ENCODE results near the gene PYY. TPM values are rescaled to one million over a fixed set of nuclear protein-coding genes. Genes with fewer than 3 reads are reported as not detected.
A peak's percentile ranks its signal among the peaks of the same experiment; 100 is the strongest.
"Not testable (repeated sequence)": the region's sequence is repeated elsewhere in the genome, so short reads cannot be mapped to it uniquely, and the experiment has no call there.

PYY gene
- total RNA-seq, 1 experiment from 2014 or later = not detected

DNA sequence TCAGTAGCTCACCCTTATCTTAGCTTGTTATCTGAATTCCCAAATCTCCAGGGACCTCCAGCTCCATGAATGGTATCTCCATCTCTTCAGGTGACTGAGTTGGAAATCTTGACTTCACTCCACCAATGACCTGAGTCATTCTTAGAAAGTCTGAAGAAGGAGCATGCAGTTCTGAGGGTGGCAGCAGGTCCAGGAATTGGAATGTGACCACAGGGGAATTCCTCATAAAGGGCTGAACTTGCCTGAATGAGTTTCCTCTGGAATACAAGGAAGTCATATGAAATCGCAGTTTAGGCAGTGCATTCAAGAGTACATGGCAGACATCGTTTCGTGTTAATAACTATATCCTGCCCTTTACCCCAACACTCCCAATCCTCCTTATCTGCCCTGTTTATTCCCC lies 12.5 kb upstream of the PYY start:
- no peaks in the 10 kb centered on the region for H3K36me3 Mint-ChIP-seq (ENCODE audit: insufficient read depth, unreplicated experiment)
- intact Hi-C loops (cut with micrococcal nuclease; ENCODE audit: unreplicated experiment) = no loop called here
- TF ChIP-seq, protein P1, sequence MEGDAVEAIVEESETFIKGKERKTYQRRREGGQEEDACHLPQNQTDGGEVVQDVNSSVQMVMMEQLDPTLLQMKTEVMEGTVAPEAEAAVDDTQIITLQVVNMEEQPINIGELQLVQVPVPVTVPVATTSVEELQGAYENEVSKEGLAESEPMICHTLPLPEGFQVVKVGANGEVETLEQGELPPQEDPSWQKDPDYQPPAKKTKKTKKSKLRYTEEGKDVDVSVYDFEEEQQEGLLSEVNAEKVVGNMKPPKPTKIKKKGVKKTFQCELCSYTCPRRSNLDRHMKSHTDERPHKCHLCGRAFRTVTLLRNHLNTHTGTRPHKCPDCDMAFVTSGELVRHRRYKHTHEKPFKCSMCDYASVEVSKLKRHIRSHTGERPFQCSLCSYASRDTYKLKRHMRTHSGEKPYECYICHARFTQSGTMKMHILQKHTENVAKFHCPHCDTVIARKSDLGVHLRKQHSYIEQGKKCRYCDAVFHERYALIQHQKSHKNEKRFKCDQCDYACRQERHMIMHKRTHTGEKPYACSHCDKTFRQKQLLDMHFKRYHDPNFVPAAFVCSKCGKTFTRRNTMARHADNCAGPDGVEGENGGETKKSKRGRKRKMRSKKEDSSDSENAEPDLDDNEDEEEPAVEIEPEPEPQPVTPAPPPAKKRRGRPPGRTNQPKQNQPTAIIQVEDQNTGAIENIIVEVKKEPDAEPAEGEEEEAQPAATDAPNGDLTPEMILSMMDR (IDR thresholded peaks at IDR 0.05; ENCODE audit: unreplicated experiment) = no peak
- no peaks in the 10 kb centered on the region for H3K9me3 Mint-ChIP-seq (ENCODE audit: low read depth, unreplicated experiment)
- peaks cover 66% of the 10 kb centered on the region for H3K27me3 Mint-ChIP-seq (ENCODE audit: unreplicated experiment)
- no peak overlapping the region for H3K27ac Mint-ChIP-seq (ENCODE audit: unreplicated experiment)
- no peaks in the 10 kb centered on the region for H3K4me1 Mint-ChIP-seq (ENCODE audit: low read depth, unreplicated experiment)
- DNase-seq = peak; percentile 23
- BruUV-seq (replicated peaks) = no TSS peak
- CTCF ChIA-PET = interaction anchor here (1.1 kb wide), 1 partner anchor 13 kb away, joined by 8 read pairs; no protein-coding TSS in a partner anchor
- no peak overlapping the region for H3K4me3 Mint-ChIP-seq (ENCODE audit: low read depth, unreplicated experiment)

- TF ChIP-seq, protein P1 (IDR thresholded peaks at IDR 0.05; ENCODE audit: unreplicated experiment) = no peak
- BruUV-seq (replicated peaks) = no TSS peak
- DNase-seq = no peak
- H3K9me3 Mint-ChIP-seq (ENCODE audit: low read depth, unreplicated experiment) = no peaks in the 10 kb centered on the region
- H3K4me3 Mint-ChIP-seq (ENCODE audit: low read depth, unreplicated experiment) = no peak overlapping the region
- H3K36me3 Mint-ChIP-seq (ENCODE audit: insufficient read depth, unreplicated experiment) = no peaks in the 10 kb centered on the region
- CTCF ChIA-PET = interaction anchor here (0.5 to 1.8 kb wide), 3 partner anchors 18 to 828 kb away, joined by 3 to 9 read pairs (median 4); no protein-coding TSS in a partner anchor
- no peaks in the 10 kb centered on the region for H3K4me1 Mint-ChIP-seq (ENCODE audit: low read depth, unreplicated experiment)
- peaks cover 44% of the 10 kb centered on the region for H3K27me3 Mint-ChIP-seq (ENCODE audit: unreplicated experiment)
- H3K27ac Mint-ChIP-seq (ENCODE audit: unreplicated experiment) = no peak overlapping the region
- intact Hi-C loops (cut with micrococcal nuclease; ENCODE audit: unreplicated experiment) = no loop called here
Measured at GRCh38 chr17:43962479-43962878, 8.7 kb upstream of the PYY start.

- no peak overlapping the region for H3K4me3 Mint-ChIP-seq (ENCODE audit: low read depth, unreplicated experiment)
- no peaks in the 10 kb centered on the region for H3K9me3 Mint-ChIP-seq (ENCODE audit: low read depth, unreplicated experiment)
- DNase-seq = no peak
- TF ChIP-seq, protein P1 (IDR thresholded peaks at IDR 0.05; ENCODE audit: unreplicated experiment) = no peak
- no peak overlapping the region for H3K27ac Mint-ChIP-seq (ENCODE audit: unreplicated experiment)
- intact Hi-C loops (cut with micrococcal nuclease; ENCODE audit: unreplicated experiment) = no loop called here
- H3K36me3 Mint-ChIP-seq (ENCODE audit: insufficient read depth, unreplicated experiment) = no peaks in the 10 kb centered on the region
- CTCF ChIA-PET = interaction anchor here (0.5 to 1.8 kb wide), 3 partner anchors 18 to 828 kb away, joined by 4 to 9 read pairs (median 4); no protein-coding TSS in a partner anchor
- H3K27me3 Mint-ChIP-seq (ENCODE audit: unreplicated experiment) = peaks cover 39% of the 10 kb centered on the region
- BruUV-seq (replicated peaks) = no TSS peak
- no peaks in the 10 kb centered on the region for H3K4me1 Mint-ChIP-seq (ENCODE audit: low read depth, unreplicated experiment)
Measured at GRCh38 chr17:43961954-43962353, 8.2 kb upstream of the PYY start.

GRCh38 chr17:43961292-43961691 lies 7.6 kb upstream of the PYY start:
- intact Hi-C loops (cut with micrococcal nuclease; ENCODE audit: unreplicated experiment); H3K27ac Mint-ChIP-seq (ENCODE audit: unreplicated experiment); H3K4me3 Mint-ChIP-seq (ENCODE audit: low read depth, unreplicated experiment); H3K36me3 Mint-ChIP-seq (ENCODE audit: insufficient read depth, unreplicated experiment); BruUV-seq (replicated peaks); H3K9me3 Mint-ChIP-seq (ENCODE audit: low read depth, unreplicated experiment); DNase-seq; H3K4me1 Mint-ChIP-seq (ENCODE audit: low read depth, unreplicated experiment): not testable (repeated sequence)
- peaks cover 37% of the 10 kb centered on the region for H3K27me3 Mint-ChIP-seq (ENCODE audit: unreplicated experiment)
- CTCF ChIA-PET = interaction anchor here (0.6 to 1.8 kb wide), 4 partner anchors 13 to 237 kb away, joined by 3 to 9 read pairs (median 4); no protein-coding TSS in a partner anchor

DNA sequence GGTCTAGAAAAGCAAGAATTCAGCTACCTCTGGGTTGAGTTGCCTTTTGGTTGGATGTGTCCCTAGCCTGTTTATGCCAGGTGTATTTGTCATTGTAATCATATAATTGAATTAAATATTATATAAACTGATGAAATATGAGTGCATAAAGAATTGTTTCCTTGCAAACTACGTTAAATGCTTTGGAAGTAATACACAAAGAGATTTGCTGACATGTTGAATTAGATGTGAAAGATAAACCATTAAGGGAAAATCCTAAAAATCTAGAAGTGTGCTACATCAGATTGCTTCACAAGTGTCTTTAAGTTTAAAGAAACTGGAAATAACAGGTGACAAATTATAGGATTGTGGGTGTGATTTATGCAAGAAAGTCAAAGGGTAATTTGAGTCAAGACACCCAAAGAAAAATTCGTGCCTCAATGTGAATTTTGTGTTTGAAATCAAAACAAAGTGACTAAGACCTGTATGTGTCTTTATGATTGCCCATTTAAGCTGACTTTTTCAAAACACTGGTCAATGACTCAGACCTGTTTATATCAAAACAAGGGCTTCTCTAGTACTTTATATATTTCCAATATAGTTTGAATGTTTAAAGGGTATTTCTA lies 5.1 kb upstream of the PYY start:
- CTCF ChIA-PET = interaction anchor here (0.5 kb wide), 1 partner anchor 11 kb away, joined by 3 read pairs; no protein-coding TSS in a partner anchor
- TF ChIP-seq, protein P1 (IDR thresholded peaks at IDR 0.05; ENCODE audit: unreplicated experiment) = no peak
- Mint-ChIP-seq H3K36me3 (ENCODE audit: insufficient read depth, unreplicated experiment) (no peaks in the 10 kb centered on the region), H3K27ac (ENCODE audit: unreplicated experiment) (no peak overlapping the region), H3K27me3 (ENCODE audit: unreplicated experiment) (peaks cover 59% of the 10 kb centered on the region), H3K4me3 (ENCODE audit: low read depth, unreplicated experiment) (no peak overlapping the region), H3K4me1 (ENCODE audit: low read depth, unreplicated experiment) (no peaks in the 10 kb centered on the region), H3K9me3 (ENCODE audit: low read depth, unreplicated experiment) (no peaks in the 10 kb centered on the region)
- no TSS peak for BruUV-seq (replicated peaks)
- no peak for DNase-seq
- intact Hi-C loops (cut with micrococcal nuclease; ENCODE audit: unreplicated experiment) = no loop called here
